Bone marrow (tissue), 2 donors: ENCODE results near the gene ITGAE.
A peak's percentile ranks its signal among the peaks of the same experiment; 100 is the strongest.
"Not testable (repeated sequence)": the region's sequence is repeated elsewhere in the genome, so short reads cannot be mapped to it uniquely, and the experiment has no call there.

Experiments used
- DNase-seq, 2 donors: peaks; one replicate each; lab custom pipeline; 2025; lab: John Stamatoyannopoulos, UW

ITGAE gene

DNA sequence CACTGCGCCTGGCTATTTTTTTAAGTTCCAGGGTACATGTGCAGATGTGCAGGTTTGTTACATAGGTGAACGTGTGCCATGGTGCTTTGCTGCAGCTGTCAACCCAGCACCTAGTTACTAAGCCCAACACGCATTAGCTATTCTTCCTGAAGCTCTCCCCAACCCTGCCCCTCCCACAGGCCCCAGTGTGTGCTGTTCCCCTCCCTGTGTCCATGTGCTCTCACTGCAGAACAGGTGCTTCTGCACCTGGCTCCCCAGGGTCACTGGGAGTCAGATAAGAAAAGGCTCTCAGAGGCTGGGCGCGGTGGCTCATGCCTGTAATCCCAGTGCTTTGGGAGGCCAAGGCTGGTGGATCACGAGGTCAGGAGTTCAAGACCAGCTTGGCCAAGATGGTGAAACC is 71.1 kb downstream of the ITGAE start:
- no peak for DNase-seq

DNA sequence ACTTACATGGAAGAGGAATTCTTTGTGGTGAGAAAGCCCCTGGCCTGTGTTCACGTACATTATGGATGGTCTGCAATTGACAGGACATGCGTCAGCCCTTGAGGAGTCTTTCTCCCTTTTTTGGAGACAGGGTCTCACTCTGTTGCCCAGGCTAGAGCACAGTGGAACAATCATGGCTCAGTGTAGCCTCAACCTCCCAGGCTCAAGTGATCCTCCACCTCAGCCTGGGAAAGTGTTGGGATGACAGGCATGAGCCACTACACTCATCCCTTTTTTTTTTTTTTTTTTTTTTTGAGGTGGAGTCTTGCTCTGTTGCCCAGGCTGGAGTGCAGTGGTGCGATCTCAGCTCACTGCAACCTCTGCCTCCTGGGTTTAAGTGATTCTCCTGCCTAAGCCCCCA is 72.9 kb downstream of the ITGAE start:
- DNase-seq: not testable (repeated sequence)

DNA sequence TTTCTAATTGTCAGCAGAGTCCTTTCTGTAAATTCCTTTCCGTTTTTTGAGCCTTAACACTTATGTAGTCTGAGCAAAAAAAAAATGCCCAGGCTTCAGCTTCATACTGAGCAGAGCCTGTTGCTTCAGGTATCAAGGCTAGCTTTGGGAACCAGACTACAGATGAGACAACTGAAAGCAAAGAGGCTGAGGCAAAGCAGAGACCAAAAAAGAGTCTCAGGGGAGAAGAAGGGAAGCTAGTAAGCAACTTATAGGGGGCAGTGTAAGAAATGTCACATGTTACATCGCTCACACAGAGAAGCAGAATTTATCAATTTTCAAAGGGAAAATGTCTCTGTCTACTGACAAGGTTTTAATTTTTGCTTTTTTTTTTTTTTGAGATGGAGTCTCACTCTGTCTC is 73.9 kb downstream of the ITGAE start:
- no peak for DNase-seq

DNA sequence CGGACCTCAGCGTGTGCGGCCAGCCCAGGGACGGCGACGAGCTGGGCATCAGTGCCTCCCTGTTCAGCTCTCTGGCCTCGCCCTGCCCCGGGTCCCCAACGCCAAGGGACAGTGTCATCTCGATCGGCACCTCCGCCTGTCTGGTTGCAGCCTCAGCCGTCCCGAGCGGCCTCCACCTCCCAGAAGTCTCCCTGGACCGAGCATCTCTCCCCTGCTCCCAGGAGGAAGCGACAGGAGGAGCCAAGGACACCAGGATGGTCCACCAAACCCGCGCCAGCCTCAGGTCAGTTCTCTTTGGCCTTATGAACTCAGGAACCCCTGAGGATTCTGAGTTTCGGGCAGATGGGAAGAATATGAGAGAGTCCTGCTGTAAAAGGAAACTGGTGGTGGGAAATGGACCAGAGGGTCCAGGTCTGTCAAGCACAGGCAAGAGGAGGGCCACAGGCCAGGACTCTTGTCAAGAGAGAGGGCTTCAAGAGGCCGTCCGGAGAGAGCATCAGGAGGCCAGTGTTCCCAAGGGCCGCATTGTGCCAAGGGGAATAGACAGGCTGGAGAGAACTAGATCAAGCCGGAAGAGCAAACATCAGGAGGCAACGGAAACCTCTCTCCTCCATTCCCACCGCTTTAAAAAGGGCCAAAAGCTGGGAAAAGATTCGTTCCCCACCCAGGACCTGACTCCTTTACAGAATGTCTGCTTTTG is 76.5 kb downstream of the ITGAE start:
- no peak for DNase-seq

DNA sequence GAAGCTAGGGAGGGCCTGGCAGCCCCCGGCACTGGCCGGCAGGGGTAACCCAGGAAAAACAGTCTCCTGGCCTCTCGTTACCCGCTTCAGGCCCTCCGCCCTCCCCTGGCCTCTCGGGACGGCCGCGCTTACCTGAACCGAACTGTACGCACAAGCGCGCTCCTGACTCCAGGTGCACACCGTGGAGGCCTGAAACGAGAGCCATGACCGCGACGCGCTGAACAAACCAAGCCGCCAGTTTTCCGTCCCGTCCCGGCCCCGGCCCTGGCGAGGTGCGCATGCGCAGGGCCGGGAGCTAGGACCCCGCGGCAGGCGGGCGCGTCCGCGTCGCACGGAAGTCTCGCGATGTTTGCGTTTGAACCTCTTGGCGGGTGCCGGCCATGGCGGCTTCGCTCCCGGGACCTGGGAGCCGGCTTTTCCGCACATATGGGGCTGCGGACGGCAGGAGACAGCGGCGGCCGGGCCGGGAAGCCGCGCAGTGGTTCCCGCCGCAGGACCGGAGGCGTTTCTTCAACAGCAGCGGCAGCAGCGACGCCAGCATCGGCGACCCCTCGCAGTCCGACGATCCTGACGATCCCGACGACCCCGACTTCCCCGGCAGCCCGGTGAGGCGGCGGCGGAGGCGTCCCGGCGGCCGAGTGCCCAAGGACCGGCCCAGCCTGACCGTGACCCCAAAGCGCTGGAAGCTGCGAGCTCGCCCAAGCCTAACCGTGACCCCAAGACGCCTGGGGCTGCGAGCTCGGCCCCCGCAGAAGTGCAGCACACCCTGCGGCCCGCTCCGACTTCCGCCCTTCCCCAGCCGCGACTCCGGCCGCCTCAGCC is 77.2 kb downstream of the ITGAE start, which contains the start of gene HASPIN:
Gene HASPIN (plus strand): TSS at position 348 of the 822 bp plus-strand sequence. CDS start 33 bp downstream, at position 381.
- DNase-seq: peak; percentile 79 to 82

DNA sequence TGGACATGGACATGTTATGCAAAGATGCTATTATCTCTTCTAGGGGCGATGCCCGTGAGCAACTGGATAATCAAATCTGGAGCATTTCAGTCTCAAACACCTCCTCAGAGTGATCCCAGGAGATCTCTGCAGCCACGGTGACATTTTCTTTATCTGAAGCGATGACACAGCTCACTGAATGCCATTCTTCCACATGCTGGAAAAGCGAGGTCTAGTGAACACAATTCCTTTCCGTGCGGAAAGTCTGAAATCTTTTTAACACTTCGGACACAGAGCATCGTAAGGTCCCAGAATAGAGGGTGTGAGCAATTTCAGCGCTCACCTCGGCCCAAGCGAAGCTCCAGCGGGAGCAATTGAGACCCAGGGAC is 77.8 kb downstream of the ITGAE start:
- DNase-seq: no peak

DNA sequence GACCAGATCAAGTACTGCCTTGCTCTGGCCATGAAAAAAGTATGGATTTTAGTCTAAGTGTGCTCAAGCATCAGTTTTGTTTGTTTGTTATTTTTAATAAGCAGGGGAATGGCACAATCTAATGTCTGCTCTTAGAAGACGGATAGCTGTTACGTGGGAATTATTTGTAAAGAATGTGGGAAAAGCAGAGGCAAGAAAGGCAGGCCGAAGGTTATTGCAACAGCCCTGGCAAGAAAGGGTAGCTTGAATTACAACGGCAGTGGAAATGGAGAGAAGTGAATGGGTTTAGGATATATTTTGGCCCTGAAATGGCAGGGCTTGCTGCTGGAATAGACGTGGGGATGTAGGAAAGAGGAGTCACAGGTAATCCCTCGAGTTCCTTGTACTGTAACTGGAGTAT is 78.3 kb downstream of the ITGAE start:
- no peak for DNase-seq

DNA sequence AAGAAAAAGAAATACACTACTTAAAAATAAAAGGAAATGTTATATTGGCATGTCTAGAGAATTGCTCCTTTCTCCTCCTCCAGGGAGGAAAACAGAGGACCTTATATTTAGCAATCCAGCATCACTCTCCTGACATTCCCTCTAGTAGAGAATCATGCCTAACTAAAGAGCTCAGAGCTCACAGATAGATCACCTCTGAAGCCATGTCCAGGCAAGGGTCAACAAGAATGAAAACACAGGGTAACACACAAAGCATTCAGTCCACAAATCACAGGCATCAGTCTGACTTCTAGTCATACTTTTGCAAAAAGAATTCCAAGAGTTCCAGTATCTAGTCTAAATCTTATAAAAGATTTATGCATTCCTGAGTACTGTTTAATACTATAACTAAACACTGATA is 81.7 kb downstream of the ITGAE start:
- no peak for DNase-seq

DNA sequence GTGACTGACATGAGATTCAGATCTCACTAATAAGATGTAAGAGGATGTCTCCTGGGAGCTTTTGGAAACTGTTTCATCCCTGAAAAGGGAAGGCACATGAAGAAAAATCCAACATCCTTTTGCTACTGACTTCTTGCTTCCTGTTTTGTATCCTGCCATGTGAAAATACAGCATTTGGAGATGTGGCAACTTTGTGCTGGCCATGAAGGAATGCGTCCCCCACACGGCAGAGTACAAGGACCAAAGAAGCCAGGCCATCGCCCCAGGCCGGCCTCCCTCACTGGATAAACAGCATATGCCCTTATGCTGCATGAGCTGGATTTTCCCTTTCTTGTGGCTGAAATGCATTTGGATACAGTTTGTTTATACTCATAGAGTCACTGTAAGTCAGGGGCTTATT is 82.8 kb downstream of the ITGAE start:
- no peak for DNase-seq

DNA sequence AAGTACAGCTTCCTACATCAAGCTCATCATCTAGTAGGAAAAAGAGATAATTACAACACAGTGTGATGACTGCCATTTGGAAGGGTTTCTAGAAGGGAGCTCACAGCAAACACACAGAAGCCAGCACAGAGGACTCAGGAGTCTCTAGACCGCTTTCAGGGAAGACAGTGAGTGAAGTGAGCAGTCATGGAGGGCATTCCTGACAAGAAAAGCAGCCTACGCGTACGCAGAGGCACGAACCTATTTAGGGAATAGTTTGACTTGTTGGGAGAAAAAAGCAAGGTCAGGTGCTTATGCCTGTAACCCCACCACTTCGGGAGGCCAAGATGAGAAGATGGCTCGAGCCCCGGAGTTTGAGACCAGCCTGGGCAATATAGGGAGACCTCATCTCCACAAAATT is 85.7 kb downstream of the ITGAE start:
- DNase-seq: no peak

DNA sequence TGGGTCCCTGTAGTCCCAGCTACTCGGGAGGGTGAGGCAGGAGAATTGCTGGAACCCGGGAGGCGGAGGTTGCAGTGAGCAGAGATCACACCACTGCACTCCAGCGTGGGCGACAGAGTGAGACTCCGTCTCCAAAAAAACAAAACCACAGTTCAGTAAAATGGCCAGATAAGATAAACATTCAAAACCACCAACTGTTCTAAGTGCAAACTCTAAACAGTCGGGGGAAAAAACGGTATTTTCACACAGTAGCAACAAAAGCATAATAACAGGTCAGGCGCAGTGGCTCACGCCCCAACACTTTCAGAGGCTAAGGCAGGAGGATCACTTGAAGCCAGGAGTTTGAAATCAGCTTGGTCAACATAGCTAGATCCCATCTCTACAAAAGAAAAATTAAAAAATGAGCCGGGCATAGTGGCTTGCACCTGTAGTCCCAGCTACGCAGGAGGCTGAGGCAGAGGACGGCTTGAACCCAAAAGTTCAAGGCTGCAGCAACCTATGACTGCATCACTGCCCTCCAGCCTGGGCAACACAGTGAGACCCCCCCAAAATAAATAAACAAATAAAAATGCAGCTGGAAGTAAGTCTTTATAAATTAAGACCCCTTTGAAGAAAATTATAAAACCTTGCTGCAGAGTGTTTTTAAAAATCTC is 88.1 kb downstream of the ITGAE start:
- DNase-seq: no peak

DNA sequence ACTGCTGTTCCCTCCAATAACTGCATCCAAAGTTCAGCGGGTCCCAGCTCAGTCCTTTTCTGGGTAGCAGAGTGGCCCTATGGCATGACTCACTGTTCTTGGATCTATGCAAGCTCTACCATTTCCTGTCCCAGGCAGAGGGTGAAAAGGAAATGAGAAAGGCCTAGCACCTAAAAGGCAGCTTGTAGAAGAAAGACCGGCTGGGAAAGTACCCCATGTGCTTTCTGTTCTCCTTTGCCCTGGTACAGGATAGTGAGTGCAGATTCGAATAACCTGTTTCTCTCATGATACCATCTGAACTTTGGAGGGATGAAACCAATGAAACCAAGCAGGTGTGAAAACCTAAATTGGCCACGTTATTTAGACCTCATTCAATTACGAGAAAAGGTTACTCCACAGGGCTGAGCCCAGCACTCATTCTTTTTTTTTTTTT is 90.0 kb downstream of the ITGAE start:
- peak; percentile 6 to 95 for DNase-seq

DNA sequence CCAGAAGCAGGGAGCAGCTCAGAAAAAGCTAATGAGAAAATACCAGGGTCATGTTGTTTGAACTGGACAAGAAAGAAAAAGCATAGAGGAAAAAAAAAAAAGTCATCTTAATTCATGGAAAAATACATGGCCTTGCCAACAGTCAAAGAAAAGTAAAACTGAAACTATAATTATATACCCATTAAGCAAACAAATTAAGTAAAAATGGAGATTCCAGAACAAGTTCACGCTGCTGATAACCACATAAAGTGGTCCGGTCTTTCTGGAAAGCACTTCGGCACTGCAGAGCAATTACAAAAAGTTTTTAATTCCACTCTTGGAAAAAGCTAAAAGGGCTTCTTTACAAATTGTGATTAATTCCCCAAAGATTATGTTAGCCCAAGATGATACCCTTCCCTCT is 92.6 kb downstream of the ITGAE start:
- no peak for DNase-seq

DNA sequence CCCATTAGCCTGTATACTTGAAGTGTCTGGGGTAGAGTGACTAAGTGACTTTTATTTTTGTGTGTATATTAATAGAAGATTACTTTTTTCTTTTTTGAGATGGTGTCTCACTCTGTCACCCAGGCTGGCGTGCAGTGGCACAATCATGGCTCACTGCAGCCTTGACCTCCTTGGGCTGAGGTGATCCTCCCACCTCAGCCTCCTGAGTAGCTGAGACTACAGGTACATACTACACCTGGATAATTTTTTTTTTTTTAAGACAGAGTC is 95.3 kb downstream of the ITGAE start:
- DNase-seq: not testable (repeated sequence)

DNA sequence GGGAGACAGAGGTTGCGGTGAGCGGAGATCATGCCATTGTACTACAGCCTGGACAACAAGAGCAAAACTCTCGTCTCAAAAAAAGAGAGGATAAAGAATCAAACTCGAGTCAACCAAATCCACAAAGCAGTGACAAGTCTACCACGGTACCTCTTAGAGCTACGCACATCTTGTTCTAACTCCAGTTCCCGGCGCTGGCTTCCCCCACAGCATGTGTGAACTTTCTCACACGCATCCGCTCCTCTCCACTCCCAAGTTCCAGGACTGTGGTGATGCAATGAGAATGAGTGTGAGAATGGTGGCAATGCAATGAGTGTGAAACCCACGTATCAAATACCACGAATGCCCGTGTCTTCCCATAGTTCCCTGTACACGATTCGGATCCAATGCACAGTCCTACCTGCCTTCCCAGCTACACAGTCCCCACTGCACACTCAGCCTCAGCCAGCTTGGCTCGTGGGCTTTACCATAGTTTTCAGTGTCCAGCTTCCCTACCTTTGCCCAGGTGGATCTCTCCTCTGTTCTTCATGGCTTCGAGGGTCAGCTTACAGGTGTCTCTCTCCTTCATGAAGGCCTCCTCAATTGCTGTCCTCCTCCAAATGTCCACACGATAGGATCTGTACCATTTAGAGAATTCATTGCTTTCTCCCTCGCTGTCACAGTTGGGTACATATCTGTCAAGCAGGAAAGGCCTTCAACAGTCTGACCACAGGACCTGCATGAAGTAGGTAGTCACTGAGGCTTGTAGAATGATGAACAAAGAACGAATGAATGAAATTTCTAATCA is 95.9 kb downstream of the ITGAE start:
- DNase-seq: no peak

DNA sequence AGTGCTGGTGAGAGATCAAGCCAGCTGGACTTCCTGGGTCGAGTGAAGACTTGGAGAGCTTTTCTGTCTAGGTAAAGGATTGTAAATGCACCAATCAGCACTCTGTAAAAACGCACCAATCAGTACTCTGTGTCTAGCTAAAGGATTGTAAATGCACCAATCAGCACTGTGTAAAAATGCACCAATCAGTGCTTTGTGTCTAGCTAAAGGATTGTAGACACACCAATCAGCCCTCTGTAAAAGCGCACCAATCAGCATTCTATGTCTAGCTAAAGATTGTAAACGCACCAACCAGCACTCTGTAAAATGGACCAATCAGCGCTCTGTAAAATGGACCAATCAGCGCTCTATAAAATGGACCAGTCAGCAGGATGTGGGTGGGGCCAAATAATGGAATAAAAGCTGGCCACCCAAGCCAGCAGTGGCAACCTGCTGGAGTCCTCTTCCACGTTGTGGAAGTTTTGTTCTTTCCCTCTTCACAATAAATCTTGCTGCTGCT is 98.9 kb downstream of the ITGAE start:
- DNase-seq: not testable (repeated sequence)

DNA sequence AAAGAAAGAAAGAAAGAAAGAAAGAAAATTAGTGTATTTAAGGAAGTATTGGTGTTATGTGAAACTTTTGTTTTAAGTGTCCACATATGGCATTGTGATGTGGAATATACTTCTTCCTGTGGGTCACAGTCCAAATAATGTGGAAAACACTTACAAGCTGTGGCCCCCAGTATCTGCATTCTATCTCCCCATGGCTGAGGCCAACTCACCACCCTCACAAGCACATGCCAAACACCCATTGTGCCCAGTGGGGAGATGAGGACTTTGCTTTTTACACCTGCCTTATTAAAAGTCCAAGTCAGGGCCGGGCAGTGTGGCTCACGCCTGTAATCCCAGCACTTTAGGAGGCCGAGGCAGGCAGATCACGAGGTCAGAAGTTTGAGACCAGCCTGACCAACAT is 101.0 kb downstream of the ITGAE start:
- no peak for DNase-seq

DNA sequence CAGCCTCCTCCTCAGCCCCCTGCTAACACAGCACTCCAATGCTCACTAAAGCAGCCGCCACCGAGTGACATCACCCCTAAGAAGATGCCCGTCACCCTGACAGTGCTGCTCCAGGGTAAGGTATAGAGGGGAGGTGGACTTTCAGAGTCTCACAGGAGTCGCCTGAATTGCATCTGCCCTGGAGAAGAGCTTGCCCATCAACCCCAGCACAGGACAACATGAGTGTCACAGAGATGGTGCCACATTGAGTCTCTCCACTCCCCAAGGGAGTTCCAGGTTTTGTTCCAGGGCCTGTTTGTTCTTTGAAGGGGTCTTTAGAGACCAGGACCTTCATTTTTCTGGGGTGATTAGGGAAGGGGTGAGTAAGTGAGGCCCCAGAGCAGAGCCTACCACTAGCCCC is 102.8 kb downstream of the ITGAE start:
- no peak for DNase-seq

DNA sequence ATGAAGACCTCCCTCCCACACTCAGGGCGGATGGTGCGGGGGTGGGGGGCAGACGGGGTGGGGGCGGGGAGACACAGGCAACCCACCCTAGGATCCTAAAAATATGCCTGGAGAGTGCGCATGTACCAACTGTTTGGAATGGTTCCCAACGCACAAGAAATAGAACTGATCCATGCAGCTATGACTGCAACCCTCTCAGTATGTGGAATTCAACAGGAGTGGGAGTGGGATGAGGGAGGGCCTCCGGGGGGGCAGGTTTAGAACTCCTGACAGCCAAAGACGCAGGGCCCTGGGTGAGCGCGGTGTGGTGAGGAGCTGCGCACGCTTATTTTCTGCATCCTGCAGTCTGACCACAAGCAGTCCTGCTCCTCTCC is 103.9 kb downstream of the ITGAE start:
- DNase-seq: no peak

DNA sequence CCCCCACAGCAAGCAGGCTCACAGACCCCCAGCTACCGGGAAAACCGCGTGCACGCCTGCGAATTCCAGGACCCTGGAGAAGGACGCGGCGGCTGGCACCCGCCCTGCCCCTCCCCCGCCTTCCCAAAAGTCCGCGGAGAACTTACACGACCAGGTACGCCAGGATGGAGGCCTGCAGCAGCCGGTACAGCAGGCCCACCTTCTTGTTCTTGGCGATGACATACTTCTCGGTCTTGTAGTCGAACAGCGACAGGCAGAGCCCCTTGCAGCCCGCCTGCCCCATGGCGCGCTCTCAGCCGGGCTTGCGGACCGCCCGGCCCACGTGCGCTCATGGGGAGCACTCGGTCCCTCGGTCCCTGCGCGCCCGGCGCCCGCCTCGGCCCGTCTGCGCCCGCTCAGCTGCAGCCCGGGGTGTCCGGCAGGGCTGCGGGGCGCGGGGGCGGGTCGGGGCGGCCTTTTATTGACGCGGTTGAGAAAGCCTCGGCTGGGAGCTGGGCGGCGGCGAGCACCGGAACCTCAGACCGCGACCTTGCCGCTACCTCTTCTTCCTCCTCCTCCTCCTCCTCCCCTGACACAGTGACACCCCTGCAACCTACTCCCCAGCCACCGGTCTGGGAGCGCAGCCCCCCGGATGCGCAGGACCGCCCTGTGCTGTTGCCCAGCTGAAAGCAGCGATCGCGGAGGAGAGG is 105.1 kb downstream of the ITGAE start, which contains the start of gene P2RX5:
Gene P2RX5 (minus strand): TSS at position 433 of the 689 bp plus-strand sequence. CDS start 150 bp downstream, at position 283.
- peak in 1 of 2 donors; percentile 20 for DNase-seq

DNA sequence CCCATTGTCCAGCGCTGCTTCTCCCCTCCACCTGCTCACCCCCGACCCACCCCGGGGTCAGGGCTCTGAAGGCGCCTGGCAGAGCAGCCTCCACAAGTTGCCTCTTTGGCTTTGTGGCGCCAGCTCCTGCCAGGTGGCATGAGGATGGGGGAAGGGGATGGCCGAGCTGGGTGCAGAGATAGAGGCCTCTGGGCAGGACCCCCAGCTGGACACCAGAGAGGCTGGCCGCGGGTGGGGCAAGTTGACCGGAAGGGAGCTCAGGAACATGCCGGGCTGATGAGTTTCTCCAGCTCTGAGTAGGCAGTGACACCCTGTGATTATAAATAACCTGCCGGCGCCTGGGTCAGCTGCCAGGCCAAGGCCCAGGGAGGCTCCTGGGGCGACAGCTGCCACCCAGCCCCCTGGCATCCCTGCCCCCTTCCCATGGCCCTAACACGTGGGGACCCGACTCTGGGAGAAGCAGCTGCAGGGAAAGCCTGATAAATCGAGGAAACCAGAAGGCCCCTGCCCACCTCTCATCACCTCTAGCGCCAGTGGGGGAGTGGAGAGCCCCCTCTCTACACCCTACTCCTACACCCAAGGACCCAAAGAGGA is 105.8 kb downstream of the ITGAE start:
- no peak for DNase-seq
